ENCODE results near the gene CHEK1.
"Not testable (repeated sequence)": the region's sequence is repeated elsewhere in the genome, so short reads cannot be mapped to it uniquely, and the experiment has no call there.

The CHEK1 gene

DNA sequence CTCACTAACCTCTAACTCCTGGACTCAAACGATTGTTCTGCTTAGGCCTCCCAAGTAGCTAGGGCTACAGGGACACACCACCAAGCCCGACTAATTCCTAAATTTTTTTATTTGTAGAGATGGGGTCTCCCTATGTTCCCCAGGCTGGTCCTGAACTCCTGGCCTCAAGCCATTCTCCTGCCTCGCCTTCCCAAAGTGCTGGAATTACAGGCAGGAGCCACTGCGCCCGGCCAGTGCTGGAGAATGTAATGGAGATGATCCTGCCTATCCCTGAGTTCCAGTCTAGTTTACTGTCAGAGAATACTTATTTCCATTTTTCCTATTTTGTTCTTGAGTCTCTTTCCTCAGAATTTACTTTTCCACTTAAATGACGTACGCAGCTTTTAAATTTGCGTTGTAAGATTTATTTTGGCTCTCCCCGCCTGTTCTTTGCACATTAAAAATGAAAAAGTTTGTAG, at the start of gene CHEK1:
Gene CHEK1, plus strand, starts transcription at position 408 of the 458 bp plus-strand sequence. CDS start 1,606 bp downstream, outside the sequence.
- no peak for DNase-seq

DNA sequence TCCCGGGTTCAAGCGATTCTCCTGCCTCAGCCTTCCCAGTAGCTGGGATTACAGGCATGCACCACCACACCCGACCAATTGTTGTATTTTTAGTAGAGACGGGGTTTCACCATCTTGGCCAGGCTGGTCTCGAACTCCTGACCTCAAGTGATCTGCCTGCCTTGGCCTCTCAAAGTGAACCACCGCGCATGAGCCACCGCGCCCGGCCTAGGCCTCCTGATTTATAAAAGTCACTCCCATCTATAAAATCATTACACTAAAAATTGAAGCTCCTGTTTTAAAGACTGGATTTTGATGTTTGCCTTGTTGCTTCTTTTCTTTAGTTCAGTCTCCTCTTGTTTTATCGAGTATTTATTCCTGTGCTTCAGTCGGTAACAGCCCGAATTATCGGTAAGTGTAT, 47.8 kb upstream of the CHEK1 start:
- not testable (repeated sequence) for DNase-seq

DNA sequence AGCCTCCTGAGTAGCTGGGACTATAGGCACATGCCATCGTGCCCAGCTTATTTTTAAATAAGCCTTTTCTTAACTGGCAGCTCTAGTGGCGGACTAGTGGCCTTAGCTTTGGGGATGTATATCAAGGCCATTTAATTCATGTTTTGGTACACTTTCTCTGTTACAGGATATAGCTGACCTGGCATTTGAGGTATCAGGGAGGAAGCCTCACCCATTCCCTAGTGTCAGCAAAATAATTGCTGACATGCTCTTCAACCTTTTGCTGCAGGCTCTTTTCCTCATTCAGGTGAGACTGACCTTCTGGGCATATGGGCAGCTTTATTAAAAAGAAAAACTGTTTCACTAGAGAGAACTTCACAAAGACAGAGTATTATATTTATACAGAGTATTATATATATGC, 46.2 kb upstream of the CHEK1 start:
- DNase-seq = no peak

DNA sequence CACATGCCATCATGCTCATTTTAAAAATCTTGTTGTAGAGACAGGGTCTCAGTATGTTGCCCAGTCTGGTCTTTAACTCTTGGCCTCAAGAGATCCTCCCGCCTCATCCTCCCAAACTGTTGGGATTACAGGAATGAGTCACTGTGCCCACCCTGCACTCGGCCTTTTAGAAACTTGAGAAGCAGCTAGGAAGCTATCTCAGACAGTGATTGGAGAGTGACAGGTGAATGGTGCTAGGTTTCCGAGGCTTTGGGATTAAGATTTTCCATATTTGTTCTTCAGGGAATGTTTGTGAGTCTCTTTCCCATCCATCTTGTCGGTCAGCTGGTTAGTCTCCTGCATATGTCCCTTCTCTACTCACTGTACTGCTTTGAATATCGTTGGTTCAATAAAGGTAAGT, 45.2 kb upstream of the CHEK1 start:
- no peak for DNase-seq

DNA sequence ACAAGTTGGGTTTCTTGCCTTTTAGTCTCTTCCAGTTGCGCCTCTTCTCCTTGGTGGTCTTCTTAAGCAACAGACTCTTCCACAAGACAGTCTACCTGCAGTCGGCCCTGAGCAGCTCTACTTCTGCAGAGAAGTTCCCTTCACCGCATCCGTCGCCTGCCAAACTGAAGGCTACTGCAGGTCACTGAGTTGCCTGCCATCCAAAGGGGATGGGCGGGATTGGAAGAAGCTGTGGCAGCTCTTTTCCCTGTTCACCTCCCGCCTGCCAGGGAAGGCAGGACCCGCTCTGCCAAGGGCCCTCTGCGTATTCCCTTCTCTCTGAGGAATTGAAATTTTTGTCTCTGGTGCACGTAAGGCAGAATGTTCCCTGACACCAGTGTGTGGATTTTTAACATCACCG, 41.5 kb upstream of the CHEK1 start:
- no peak for DNase-seq

DNA sequence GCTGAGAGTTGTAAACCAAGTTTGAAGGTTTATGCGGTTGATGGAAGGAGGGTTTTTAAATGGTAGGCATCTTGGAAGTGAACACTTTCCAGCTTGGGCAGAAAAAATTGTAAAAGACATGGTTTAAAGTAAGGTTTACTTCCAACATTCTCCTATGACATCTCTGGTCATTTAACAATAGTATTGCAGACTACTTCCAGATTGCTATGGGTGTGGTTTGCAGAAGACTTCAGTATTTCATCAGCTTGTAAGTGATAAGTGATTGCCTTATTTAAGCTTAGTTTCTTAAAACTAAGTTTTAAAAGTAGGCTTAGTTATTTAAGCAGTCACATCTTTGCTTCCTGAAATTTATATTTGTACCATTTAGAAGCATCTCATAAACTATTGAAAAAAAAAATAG, 39.5 kb upstream of the CHEK1 start:
- no peak for DNase-seq

DNA sequence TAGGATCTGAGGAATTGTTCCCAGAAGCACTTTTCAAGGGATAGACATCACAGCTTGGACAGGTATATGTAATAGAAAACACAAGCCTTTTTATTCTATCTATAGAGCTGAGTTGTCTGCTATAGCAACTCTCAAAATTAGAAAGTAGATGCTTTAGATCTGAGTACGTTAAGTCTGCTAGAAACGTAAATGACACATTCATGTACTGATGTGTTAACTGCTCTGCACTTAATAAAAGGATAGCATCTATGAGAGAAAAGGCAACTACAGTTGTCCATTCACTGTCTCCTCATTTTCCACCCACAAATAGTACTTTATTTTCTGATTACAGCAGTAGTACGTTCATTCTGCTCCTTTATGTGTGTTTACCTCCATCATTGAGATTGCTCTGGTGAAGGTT, 38.3 kb upstream of the CHEK1 start:
- DNase-seq = no peak

DNA sequence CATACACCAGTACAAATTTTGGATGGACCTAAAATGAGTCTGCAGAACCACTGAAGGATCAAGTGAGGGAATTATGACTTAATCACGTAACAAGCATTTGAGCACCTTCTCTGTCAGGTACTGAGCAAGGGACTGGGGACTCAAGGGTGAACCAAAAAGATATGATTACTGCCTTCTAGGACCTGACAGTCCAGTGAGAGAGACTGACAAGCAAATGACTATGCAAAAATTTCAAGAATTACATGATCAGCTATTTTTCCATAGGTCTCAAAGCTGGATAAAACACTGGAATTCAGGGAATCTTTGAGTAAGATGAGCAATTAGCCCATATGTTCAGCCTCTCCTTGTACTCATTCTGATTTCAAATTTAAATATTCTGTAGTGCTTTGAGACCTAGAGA, 37.5 kb upstream of the CHEK1 start:
- DNase-seq = no peak

DNA sequence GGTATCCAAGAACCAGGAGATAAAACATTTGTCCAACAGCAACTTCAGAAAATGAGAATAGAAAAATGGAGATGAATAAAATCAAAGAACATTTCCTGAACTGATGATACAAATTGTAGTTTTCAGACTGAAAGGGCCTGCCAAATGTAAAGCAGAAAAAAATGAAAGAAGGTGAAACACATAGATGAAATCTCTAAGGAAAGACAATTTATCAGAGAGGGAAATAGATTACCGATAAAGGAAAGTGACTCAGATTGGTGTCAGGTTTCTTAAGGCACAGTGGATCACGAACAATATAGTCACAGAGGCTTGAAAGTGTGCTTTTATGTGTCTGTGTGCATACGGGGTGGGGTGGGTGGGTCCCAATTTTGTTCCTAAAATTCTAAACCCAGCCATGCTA, 36.5 kb upstream of the CHEK1 start:
- DNase-seq = no peak

DNA sequence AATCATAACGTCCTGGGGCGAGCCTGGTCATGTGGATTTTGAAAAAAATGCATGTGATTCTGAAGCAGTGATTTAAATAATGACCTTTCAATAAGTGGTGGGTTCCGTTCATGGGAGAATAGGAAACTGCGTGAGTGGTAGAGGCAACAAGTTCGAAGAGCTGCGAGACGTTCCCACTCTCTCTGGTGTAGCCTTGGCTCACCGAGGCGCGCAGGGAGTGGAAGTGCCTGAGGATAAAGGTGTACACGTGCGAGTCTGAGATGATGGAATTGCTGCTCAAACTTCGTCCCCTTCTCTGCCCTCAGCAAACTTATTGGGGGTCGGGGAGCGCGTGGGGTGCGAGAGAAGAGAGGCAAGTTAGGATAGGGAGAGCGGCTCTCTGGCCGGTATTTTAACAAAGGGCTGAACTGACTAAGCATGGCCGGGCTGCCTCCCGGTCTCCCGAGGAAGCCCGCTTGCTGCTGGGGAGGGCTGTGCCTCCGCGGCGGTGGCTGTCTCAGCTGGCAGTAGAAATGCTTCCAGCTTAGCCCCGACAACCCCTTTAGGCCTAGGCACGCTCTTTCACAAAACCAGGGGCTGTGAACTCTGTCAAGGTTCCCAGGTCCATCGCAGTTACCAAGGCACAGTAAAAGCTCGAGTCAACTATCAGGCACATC, 33.2 kb upstream of the CHEK1 start:
- DNase-seq = no peak

DNA sequence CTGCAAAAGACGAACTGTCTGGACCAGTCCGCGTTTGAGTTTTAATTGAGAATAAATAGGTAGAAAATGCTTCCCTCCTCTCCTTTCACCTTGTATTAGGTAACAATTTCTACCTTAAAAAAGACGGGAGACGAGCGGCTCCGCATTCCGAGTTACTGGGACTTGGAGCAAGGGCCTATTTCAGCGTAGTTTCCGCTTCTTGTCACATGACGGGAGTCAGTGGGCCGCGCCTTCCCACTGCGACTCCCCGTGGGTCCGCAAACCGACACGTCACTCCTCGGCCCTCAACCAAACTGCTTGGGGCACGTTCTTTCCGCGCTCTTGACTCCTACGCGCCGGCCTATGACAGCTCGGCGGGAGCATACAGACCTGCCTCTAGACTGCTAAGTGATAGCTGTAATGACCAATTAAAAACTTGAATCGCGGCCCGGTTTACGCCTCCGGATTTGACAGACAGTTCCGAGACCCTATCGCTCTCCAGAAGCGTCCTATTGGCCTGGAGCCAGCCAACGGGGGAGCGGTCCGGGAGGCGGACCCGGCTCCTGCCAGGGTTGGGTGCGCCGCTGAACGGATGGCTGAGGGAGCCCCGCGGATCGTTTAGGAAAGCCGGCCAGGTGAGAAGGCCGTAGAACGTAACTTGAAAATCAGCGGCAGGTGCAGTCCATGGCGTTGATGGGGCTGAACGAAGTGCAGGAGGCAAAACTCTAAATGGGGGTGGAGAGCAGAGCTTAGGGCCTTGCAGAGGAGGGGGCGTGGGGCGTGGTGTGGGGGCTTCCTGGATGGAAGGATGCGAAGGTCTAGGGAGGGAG, 32.5 kb upstream of the CHEK1 start, which contains the start of gene STT3A:
Gene STT3A, plus strand, starts transcription at position 548 of the 809 bp plus-strand sequence. CDS start 3,064 bp downstream, outside the sequence.
- DNase-seq = peak; percentile 99

DNA sequence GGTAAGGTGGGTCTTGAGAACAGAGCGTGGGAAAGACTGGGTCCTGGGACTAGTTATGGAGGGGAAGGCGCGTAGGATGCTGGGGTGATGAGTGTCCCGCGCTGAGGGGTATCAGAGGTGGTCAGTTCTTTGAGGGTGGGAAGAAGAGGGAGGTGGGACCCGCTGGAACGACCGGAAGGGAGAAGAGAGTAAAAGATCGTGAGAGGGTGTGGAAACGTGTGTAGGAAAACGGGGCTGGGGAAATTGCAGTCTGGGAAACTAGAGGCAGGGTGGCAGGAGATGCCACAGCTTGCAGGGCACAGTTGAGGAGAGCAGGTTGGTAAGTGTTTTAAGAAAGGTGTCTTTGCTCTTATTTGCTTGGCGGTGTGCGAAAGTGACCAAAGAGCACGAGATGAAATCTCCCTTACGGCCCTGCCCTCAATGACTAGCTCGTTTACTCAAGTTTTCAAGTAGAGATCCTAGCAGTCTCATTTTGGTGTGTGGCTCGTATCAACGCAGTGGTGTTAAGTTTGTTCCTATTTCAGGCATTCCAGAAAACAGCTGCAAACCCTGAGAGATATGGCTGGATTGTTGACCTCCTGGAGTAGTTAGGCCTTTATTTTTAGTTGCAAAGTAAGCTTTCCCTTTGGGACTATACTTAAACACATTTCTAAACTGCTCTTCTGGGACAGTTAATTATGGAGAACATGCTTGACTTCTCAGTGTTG, 31.7 kb upstream of the CHEK1 start:
- DNase-seq = peak; percentile 3

DNA sequence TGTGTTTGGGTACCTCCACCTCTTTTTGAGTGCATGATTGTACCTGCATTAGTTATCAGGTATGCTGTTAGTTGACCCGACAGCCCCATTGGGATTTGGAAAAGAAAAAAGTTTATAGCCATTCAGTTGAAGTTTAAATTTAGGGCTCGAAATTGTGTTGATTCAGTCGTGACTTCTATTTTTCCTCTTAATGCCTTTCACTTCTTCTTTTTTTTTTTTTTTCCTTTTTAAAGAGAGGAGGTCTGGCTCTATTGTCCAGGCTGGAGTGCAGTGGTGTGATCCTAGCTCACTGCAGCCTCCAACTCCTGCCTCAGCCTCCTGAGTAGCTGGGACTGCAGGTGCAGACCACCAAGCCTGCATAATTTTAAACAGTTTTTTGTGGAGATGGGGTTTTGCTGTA, 30.0 kb upstream of the CHEK1 start:
- DNase-seq = no peak

DNA sequence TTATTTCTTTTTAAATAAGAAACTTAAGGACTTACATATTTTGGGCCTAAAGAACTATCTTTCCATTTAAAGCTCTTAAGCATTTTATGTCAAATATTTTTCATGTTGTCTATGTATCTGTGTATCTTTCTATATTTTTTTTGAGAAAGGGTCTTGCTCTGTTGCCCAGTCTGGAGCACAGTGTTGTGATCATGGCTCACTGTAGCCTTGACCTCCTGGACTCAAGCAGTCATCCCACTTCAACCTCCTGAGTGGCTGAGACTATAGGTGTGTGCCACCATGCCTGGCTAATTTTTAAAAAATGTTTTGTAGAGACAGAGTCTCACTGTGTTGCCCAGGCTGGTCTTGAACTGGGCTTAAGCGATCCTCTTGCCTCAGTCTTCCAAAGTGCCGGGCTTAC, 24.3 kb upstream of the CHEK1 start:
- DNase-seq = no peak

DNA sequence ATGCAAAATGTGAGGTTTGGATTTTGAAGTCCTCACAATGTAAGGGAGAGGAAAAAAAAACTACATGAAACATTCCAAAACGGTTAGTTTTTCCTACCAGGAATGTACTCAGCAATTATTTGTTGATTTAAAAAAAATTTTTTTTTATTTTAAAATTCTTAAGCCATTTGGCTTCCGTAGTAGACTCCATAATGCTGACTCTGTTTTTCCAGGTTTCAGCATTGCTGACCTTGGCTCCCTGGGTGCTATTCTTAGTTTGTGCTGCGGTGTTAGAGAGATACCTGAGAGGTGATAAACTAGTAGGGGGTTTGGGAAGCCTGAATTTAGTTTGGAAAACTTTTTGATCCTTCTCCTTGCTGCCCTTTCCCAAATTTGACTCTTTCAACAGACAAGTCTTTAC, 21.8 kb upstream of the CHEK1 start:
- DNase-seq = no peak

DNA sequence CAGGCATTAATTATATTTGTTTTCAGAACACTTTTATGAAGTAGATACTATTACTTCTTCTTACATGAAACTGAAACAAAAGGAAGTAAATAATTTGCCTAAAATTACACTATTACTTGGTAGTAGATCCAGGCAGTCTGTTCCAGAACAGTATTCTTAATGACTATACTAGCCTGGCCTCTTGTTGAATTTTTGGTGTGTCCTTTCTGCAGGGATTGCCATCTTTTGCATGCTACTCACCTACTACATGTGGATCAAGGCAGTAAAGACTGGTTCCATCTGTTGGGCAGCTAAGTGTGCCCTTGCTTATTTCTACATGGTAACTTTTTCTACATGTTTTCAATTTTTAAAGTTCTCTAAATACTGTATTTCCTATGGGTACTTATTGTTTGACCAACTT, 19.5 kb upstream of the CHEK1 start:
- DNase-seq = no peak

DNA sequence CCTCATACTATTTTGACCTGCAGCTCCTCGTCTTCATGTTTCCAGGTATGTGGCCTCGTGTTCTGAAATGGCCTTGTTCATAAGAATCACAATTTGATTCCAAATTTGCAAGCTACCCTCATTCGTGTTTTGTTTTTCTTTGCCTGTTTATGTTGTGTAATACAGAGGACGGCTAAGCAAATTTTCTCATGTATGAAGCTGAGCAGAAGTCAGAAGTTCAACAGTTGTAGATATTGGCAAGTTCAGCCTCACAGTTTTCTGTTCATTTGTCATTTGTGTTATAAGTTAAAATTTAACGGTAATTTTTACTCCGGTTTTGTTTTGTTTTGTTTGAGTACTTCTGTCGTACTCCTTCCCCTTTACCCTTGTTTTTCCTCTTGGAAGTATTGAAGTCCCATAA, 15.4 kb upstream of the CHEK1 start:
- DNase-seq = no peak

DNA sequence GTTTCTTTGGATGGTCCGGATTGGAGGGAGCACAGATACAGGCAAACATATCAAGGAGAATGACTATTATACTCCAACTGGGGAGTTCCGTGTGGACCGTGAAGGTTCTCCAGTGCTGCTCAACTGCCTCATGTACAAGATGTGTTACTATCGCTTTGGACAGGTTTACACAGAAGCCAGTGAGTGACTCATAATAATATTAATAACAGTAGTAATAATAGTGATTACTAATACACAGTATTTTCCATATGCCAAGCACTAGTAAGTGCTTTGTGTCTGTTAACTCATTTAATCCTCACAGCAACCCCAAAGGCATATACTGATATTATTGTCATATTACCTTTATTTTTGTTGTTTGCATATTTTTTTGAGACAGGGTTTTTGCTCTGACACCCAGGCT, 6.6 kb upstream of the CHEK1 start:
- no peak for DNase-seq

DNA sequence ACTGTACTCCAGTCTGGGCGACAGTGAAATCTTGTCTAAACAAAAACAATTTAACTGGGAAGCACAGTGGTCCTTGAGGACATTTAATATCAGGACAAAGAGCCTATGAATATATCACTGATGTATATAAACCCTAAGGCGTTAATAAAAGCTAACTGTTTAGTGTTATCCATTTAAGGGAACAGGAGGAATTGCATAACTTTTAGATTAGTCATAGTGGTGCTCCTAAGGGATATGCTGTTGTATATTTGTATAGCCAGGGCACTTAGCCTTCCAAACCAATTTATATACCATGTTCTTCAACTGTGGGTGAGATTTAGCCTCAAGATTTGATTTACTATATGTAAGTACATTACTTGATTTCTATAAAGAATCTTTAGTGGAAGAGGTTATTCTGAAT, 3.0 kb upstream of the CHEK1 start:
- DNase-seq = no peak

DNA sequence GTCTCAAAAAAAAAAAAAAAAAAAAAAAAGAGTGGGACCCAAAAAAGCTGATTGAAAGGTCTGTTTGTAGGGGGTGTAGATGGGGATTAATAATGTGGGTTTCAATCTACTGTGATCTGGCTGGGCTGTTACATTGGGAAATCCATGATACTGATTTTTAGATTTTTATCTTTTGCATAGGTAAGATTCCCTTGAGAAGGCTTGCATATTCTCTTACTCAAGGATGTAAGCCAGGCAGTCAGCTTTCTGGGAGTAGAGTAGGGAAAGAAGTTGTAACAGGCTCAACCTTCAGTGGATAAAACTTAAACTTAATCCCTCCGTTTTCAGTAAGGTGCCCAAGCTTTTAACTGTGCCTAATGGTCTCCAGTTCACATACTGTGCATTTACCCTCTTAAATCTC, 1.9 kb upstream of the CHEK1 start:
- no peak for DNase-seq

DNA sequence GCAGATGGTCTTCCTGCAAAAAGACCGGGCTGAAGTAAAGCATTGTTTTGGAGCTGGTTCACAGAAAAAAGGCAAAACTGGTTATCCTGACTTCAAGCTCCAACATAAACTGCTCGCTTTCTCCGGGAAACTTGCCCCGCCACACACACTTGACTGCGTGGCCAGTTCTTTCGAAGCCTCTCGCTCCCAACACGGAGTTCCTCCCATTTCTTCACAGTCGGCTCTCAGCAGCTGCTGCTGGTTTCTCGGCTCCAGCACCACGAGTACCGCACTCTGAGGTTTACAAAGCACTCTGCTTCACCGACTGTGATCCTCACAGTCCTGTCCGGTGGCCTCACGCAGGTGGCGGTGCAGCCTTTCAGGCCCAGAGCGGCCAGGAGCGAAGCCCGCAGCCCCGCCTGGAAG, 264 bp downstream of the CHEK1 start:
- peak; percentile 29 for DNase-seq

DNA sequence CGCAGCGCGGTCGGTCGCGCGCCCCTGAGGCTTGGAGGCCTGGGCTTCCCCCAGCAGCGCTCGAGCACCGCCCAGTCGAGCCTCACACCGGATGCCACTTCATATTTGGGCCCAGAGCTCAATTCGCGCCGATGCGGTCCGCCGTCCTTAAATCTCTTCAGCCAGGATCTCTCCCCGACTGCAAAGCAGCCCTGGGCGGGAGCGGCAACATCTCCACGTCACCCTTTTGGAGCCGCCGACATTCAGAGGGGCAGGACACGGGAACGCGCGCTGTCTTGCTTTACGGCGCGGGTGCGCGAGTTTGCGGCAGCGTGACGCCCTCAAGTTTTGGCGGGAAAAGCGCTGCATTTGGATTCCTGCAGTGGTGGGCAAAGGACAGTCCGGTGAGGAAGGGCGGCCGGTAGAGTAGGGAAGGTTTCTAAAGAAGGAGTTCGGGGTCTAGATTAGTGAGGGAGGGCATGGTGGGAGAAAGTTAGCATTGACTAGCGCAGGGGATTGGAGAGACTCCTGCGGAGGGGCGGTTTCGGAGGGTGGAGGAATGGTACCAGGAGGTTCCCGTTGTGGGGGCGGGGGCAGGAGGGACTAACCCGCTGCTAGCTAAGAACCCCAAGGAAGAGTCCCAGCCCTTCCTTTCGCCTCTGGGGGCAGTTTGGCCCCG, 796 bp downstream of the CHEK1 start:
- DNase-seq = peak; percentile 78

DNA sequence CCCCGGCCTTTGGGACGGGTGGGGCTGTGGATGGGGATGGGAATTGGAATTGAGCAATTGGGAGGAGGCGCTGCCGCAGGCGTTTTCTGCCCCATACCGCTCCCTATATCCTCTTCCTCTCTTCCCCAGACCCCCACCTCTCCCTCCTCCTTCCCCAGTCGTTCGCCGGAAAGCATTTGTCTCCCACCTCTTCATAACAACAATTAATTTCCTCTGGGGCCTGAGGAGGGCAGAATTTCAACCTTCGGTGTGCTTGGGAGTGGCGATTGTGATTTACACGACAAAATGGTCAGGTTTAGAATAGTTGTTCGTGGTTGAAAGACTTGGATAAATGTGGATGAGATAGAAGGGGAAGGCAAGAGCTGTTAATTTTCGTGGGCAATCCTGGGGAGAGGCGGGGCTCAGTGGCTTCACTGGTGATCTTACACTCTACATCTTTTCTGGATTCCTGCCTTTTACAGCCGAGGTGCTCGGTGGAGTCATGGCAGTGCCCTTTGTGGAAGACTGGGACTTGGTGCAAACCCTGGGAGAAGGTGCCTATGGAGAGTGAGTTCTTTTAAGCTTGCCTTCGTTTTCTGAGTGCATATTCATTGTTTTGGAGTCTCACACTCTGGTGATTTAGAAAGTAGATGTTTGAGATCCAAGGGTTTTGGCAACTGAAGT, 1.5 kb downstream of the CHEK1 start:
- peak; percentile 58 for DNase-seq

Measured in NCI-H1417 treated with DMSO at 0.1 percent for 48 hours (cell line).